HG03095 (cell line): ENCODE measurements around the gene SORBS1.
"Not testable (repeated sequence)": the region's sequence is repeated elsewhere in the genome, so short reads cannot be mapped to it uniquely, and the experiment has no call there.

Experiments
- ATAC-seq: cut with Tn5 transposase; IDR thresholded peaks from one replicate; pipeline ENCODE4 v1.9.1; 2021; ENCODE audit warnings: moderate library complexity; ENCODE audit not compliant: unreplicated experiment

Gene SORBS1

GRCh38 chr10:95356190-95356955, 204.8 kb downstream of the SORBS1 start:
- no peak for ATAC-seq

DNA sequence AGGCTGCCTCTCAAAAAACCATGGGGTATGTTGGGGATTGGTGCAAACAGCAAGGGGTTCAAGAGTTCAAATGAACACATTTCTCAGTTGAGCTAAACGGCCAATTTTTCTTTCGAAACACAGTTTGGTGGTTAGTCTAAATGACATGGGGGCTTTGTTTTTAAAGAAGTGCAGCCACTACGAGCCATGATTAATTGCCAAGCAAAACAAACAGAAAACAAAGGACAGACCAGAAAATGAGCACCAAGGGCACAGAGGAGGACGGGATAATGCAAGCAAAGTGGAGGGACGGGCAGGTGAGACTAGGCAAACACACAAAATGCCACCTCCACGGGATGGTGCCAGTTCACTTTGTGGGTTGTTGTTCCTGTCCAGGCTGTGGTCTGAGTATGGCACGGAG, 205.9 kb downstream of the SORBS1 start:
- ATAC-seq, result no peak

GRCh38 chr10:95354110-95354509, 207.1 kb downstream of the SORBS1 start:
- ATAC-seq, result no peak

GRCh38 chr10:95353123-95353522, 208.0 kb downstream of the SORBS1 start:
- no peak for ATAC-seq

- ATAC-seq, result no peak
Measured at GRCh38 chr10:95352684-95353083, 208.5 kb downstream of the SORBS1 start.

DNA sequence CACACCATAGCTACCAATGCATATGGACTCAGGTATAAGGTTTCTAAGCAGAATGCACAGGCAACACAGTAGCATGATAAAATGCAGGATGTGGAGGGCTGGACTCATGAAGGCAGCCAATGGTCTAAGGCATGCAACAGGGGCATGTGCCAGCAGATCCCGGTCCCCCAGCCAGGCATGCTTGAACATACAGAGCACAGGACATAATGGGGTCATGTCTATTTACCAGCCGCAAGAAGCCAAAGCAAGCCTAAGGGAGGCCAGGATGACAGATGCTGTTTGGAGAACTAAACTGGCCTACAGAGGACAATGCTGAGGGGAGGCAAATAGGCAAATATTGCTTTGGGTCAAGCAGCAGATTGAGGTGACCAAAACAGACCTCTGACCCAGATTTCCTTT, 210.3 kb downstream of the SORBS1 start:
- no peak for ATAC-seq

GRCh38 chr10:95350219-95350829, 210.8 kb downstream of the SORBS1 start:
- no peak for ATAC-seq

DNA sequence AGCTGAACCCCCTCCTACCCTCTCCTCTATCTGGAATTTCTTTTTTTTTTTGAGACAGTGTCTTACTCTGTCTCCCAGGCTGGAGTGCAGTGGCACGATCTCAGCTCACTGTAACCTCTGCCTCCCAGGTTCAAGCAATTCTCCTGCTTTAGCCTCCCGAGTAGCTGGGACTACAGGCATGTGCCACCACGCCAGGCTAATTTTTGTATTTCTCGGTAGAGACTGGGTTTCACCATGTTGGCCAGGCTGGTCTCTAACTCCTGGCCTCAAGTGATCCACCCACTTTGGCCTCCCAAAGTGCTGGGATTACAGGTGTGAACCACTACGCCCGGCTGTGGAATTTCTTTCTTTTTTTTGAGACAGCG, 213.8 kb downstream of the SORBS1 start:
- not testable (repeated sequence) for ATAC-seq

DNA sequence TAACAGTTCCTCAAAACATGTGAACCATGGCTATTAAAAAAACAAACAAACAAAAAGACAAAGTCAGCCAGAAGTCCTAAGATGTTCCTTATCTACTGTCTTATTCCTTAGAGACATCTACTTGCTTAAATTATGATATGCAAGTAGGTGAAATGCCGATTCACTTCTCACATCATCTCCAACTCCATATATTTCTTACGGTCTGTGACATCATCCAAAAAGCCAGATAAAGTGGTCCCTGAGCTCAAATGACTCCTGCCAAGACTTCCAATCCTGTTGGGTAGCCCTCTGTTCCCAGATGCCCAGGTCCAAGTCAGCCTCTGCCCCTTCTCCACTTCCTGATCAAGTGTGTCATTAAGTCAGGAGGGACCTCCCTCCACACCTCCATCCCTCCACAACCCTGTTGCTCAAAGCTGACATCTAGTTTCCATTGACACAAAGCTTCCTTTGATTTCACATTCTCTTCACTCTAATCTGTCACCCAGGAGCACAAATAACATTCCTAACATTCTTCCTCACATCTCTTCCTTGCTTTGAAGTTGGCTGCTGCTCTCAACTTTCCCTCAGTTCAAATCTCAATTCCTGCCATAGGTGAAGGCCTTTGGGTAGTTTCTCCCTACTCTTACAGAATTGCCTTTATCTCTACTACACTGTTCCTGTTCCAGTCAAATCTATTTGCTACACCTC, 214.3 kb downstream of the SORBS1 start:
- no peak for ATAC-seq

- no peak for ATAC-seq
Measured at GRCh38 chr10:95343573-95343972, 217.6 kb downstream of the SORBS1 start.

- ATAC-seq, result no peak
Measured at GRCh38 chr10:95341716-95342130, 219.4 kb downstream of the SORBS1 start.

- ATAC-seq, result no peak
Measured at GRCh38 chr10:95339863-95340262, 221.3 kb downstream of the SORBS1 start.

- ATAC-seq, result no peak
Measured at GRCh38 chr10:95337423-95338160, 223.6 kb downstream of the SORBS1 start.

- ATAC-seq, result no peak
Measured at GRCh38 chr10:95336702-95337101, 224.5 kb downstream of the SORBS1 start.

DNA sequence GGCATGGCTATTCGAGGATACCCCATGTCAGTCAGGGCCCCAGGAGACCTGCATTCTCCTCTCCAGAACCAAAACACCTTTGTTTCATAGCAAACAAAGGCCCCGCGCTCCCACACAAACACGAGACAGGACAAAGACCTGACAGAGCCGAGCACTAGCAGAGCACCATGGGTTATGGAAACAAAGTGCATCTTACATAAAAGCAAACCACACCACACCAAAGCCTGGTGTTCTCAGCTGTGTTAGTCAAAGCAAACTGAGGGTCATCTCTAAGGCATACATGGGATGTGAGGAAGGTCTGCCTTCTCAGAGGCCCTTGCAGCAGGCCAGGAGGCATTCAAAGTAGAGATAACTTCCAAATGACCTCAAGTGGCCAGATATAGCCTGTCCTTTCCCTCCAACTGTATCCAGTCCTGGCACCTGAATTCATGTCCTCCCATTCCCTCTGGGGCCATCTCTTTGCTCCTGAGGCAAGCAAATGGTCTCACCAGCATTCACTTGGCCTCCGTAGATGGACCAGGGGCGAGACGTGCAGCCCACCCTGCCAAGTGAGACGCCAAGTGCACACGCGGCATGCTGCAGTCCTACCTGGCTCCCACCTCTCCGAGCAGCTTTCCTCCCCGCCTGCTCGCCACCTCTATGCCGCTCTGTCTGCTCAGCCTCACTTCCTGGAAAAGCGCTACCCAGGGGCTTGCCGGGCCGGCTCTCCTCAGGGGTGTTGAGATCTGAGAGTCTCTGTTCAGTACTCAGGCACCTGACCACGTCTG, 225.1 kb downstream of the SORBS1 start:
- no peak for ATAC-seq

DNA sequence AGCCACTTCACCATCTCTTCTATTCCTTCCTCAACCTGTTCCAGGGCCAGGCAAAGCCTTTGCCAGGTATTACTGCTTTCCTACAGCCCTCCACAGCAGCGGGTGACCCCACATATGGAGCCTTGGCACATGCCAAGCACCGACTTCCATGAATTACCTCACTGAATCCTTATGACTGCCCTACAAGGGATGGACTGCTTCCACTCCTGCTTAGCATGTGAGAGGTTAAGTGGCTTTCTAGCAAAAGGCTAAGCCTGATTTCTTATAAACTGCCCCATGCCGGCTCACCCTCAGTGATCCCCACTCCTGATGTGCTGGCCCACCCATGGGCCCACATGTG, 226.4 kb downstream of the SORBS1 start:
- ATAC-seq, result no peak

DNA sequence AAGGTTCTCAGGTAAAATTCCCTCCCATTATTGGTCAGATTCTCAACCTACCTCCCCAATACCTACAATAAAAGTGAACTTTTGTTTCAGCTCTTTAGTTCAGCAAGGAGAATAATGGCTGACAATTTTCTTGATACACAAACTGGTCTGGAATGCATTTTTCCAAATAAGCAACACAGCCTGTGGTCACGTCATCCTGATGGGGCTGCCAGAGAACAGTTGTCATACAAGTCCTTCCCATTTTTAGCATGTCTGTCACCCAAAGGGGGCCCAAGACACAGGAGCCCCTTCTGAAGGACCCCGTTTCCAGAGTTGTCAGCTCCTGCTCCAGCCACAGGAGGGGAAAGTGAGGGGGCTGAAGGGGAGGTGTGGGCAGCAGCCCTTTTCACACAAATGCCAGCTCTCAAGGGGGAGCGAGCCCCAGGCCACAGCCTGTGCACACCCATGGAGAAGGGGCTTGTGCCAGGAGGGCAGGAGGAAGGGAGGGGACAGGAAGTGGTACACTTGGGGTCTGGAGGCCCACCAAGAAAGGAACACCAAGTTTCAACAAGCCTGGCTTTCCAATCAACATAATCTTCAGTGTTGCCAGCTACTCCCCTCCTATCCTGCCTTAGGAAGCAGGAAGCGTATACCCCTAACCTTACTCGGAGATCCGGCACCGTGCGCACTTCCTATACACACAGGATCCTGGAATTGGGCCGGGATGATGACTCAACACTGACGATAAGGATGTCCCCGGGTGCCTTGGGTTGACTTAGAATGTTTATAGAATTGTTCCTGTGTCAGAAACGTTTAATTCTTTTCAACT, 227.0 kb downstream of the SORBS1 start:
- ATAC-seq, result no peak

- ATAC-seq, result no peak
Measured at GRCh38 chr10:95332666-95333249, 228.4 kb downstream of the SORBS1 start.

GRCh38 chr10:95331596-95332130, 229.5 kb downstream of the SORBS1 start:
- ATAC-seq, result no peak
